GM21786 (cell line): ENCODE measurements around the gene PTPRG.
"Not testable (repeated sequence)": the region's sequence is repeated elsewhere in the genome, so short reads cannot be mapped to it uniquely, and the experiment has no call there.

Experiments
- ATAC-seq: cut with Tn5 transposase; IDR thresholded peaks from one replicate; pipeline ENCODE4 v1.9.1; 2021; ENCODE audit not compliant: unreplicated experiment

The PTPRG gene

GRCh38 chr3:61561374-61562041 lies at the start of gene PTPRG:
Gene PTPRG (plus strand): TSS chr3:61561571. CDS start chr3:61562288, 717 bp downstream.
- peak; percentile 50 for ATAC-seq

GRCh38 chr3:61518590-61518989 lies 42.8 kb upstream of the PTPRG start:
- ATAC-seq = peak; percentile 35

GRCh38 chr3:61520966-61521628 lies 40.3 kb upstream of the PTPRG start:
- ATAC-seq = peak; percentile 98

GRCh38 chr3:61522060-61522459 lies 39.3 kb upstream of the PTPRG start:
- no peak for ATAC-seq

- ATAC-seq = no peak
Measured at GRCh38 chr3:61522626-61523025, 38.7 kb upstream of the PTPRG start.

- no peak for ATAC-seq
Measured at GRCh38 chr3:61524933-61525332, 36.4 kb upstream of the PTPRG start.

- ATAC-seq = no peak
Measured at GRCh38 chr3:61526308-61526707, 35.1 kb upstream of the PTPRG start.

GRCh38 chr3:61527011-61527410 lies 34.4 kb upstream of the PTPRG start:
- ATAC-seq = no peak

- no peak for ATAC-seq
Measured at GRCh38 chr3:61530355-61530754, 31.0 kb upstream of the PTPRG start.

GRCh38 chr3:61531528-61531927 lies 29.8 kb upstream of the PTPRG start:
- no peak for ATAC-seq

- no peak for ATAC-seq
Measured at GRCh38 chr3:61532739-61533500, 28.5 kb upstream of the PTPRG start.

GRCh38 chr3:61535826-61536225 lies 25.5 kb upstream of the PTPRG start:
- no peak for ATAC-seq

GRCh38 chr3:61537366-61537765 lies 24.0 kb upstream of the PTPRG start:
- ATAC-seq = no peak

- ATAC-seq = no peak
Measured at GRCh38 chr3:61538486-61538885, 22.9 kb upstream of the PTPRG start.

GRCh38 chr3:61541694-61542093 lies 19.7 kb upstream of the PTPRG start:
- no peak for ATAC-seq

- ATAC-seq = no peak
Measured at GRCh38 chr3:61545716-61546115, 15.7 kb upstream of the PTPRG start.

GRCh38 chr3:61547625-61548024 lies 13.7 kb upstream of the PTPRG start:
- ATAC-seq = no peak

- ATAC-seq = not testable (repeated sequence)
Measured at GRCh38 chr3:61552704-61553103, 8.7 kb upstream of the PTPRG start.

- no peak for ATAC-seq
Measured at GRCh38 chr3:61559136-61559731, 2.1 kb upstream of the PTPRG start.

GRCh38 chr3:61560517-61561373 lies 626 bp upstream of the PTPRG start:
- peak; percentile 40 for ATAC-seq
